Keratinocyte (primary cell): ENCODE results near the gene MID1. TPM values are rescaled to one million over a fixed set of nuclear protein-coding genes. Genes with fewer than 3 reads are reported as not detected.

Source experiments
- DNase-seq: peaks from one replicate; pipeline ENCODE4 v3.0.0-alpha.2; 2011; ENCODE audit warnings: low read depth, missing footprints, low spot score
- FAIRE-seq: peaks from 2 replicates; lab custom pipeline; 2011; peaks lifted over from hg19 to GRCh38; lab: Jason Lieb, UNC
- H2AFZ ChIP-seq: 2 replicates; pipeline ENCODE4 v1.6.0; 2012; ENCODE audit warnings: low read length, control low read depth, inconsistent platforms; ENCODE audit not compliant: control insufficient read depth
- H3K27ac ChIP-seq: 2 replicates; pipeline ENCODE4 v1.5.1; 2011; ENCODE audit warnings: low read length; ENCODE audit not compliant: control insufficient read depth, insufficient read depth
- H3K27me3 ChIP-seq: 3 replicates; pipeline ENCODE4 v1.6.0; 2011; ENCODE audit warnings: low read length; ENCODE audit not compliant: control insufficient read depth, insufficient read depth; ENCODE audit errors: extremely low read depth
- H3K36me3 ChIP-seq, 2 experiments: 2 replicates in 1 of 2; 3 replicates in 1 of 2; pipeline ENCODE4 v1.5.1; 2011; ENCODE audit warnings: low read length in 2 of 2, mild to moderate bottlenecking in 1 of 2; ENCODE audit not compliant: control insufficient read depth in 2 of 2, insufficient read depth in 2 of 2; ENCODE audit errors: extremely low read depth in 1 of 2
- H3K4me1 ChIP-seq: 3 replicates; pipeline ENCODE4 v1.5.1; 2011; ENCODE audit warnings: low read length; ENCODE audit not compliant: control insufficient read depth, insufficient read depth; ENCODE audit errors: extremely low read depth
- H3K4me2 ChIP-seq: 3 replicates; pipeline ENCODE4 v1.6.0; 2011; ENCODE audit warnings: low read depth, low read length; ENCODE audit not compliant: control insufficient read depth, insufficient read depth; ENCODE audit errors: extremely low read depth
- H3K4me3 ChIP-seq, 3 experiments: fragments of 200-600 bp in 1 of 3; sonication (generic) in 1 of 3; 2 replicates in 2 of 3; 3 replicates in 1 of 3; pipeline ENCODE4 v1.5.1; 2011 to 2016; ENCODE audit warnings: low read length in 3 of 3, mild to moderate bottlenecking in 3 of 3, control low read depth in 2 of 3, inconsistent platforms in 1 of 3, low read depth in 1 of 3, mixed read lengths in 1 of 3, mixed run types in 1 of 3, moderate library complexity in 1 of 3; ENCODE audit not compliant: control insufficient read depth in 2 of 3, insufficient read depth in 2 of 3; ENCODE audit errors: extremely low read depth in 1 of 3
- H3K79me2 ChIP-seq: 2 replicates; pipeline ENCODE4 v1.6.0; 2012; ENCODE audit warnings: low read length; ENCODE audit not compliant: control insufficient read depth, insufficient read depth
- H3K9ac ChIP-seq: 3 replicates; pipeline ENCODE4 v1.6.0; 2011; ENCODE audit warnings: low read length; ENCODE audit not compliant: control insufficient read depth, insufficient read depth; ENCODE audit errors: extremely low read depth
- H3K9me1 ChIP-seq: 3 replicates; pipeline ENCODE4 v1.6.0; 2011; ENCODE audit warnings: low read length; ENCODE audit not compliant: control insufficient read depth, insufficient read depth; ENCODE audit errors: extremely low read depth
- H3K9me3 ChIP-seq: 2 replicates; pipeline ENCODE4 v1.5.1; 2012; ENCODE audit warnings: low read depth, low read length; ENCODE audit not compliant: control insufficient read depth
- H4K20me1 ChIP-seq: 3 replicates; pipeline ENCODE4 v1.6.0; 2011; ENCODE audit warnings: low read length; ENCODE audit not compliant: control insufficient read depth, insufficient read depth; ENCODE audit errors: extremely low read depth
- EZH2 ChIP-seq: IDR thresholded peaks from one replicate; pipeline ENCODE4 v1.6.1; 2012; ENCODE audit warnings: inconsistent platforms, mild to moderate bottlenecking, low read length, moderate library complexity
- dilution Hi-C: fragments of 300-500 bp; cut with MboI; formaldehyde crosslinking; loops from one replicate; pipeline ENCODE4 v1.7.0; 2020; ENCODE audit warnings: low sequenced_read_pairs; ENCODE audit not compliant: extremely low pct_ligation_motif_present
- polyA plus RNA-seq, 5 experiments: library from polyadenylated mRNA; depleted of rRNA in 3 of 5; stranded (reverse) in 3 of 5; stranded (forward) in 1 of 5; unstranded in 1 of 5; fragments of >200 nt; gene quantifications; 1 replicate in 1 of 5; 2 replicates in 3 of 5; 3 replicates in 1 of 5; pipeline versions ENCODE4 v1.2.1 to v1.2.3, GENCODE V29; 2011 to 2012; ENCODE audit warnings: missing spikeins in 2 of 5, low read depth in 1 of 5, low replicate concordance in 1 of 5
- TF ChIP-seq, protein P1 (sequence below), 3 experiments: IDR thresholded peaks in 1 of 3; conservative IDR thresholded peaks in 1 of 3; optimal IDR thresholded peaks in 1 of 3; 2 replicates in 2 of 3; 3 replicates in 1 of 3; pipeline versions ENCODE3 to v1.5.1; 2011; ENCODE audit warnings: low read length in 3 of 3, mild to moderate bottlenecking in 3 of 3, moderate library complexity in 2 of 3, control low read depth in 1 of 3, inconsistent platforms in 1 of 3; ENCODE audit not compliant: insufficient read depth in 2 of 3; ENCODE audit errors: extremely low read depth in 1 of 3

Gene MID1
- polyA plus RNA-seq, 1 donor (not counting 4 experiments of a cell fraction or from before 2014, with no cell fraction given), result 9.2 TPM

DNA sequence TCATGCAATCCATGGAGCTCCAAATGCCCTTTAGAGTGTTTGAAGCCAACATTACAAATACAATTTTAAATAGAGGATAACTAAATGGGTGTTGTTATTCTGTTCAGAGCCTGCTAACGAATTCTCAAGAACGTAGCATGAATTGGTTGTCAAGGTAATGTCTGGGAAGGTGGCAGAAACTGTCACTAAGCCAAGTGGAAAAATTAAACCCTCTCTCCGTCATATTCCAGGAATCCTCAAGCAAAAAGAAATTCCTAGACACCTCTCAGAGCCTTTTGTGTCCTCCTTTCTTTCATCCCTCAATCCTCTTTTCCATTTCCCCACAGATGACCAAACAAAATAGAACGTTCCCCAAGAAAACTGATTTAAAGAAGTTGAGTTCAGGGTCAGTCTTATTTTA is 204.0 kb downstream of the MID1 start:
- FAIRE-seq, result no peak
- H3K9me3 ChIP-seq, result no peaks in the 10 kb centered on the region
- no peak overlapping the region for H3K4me3 ChIP-seq
- H3K4me1 ChIP-seq, result no peaks in the 10 kb centered on the region
- H4K20me1 ChIP-seq, result no peaks in the 10 kb centered on the region
- TF ChIP-seq, protein P1, sequence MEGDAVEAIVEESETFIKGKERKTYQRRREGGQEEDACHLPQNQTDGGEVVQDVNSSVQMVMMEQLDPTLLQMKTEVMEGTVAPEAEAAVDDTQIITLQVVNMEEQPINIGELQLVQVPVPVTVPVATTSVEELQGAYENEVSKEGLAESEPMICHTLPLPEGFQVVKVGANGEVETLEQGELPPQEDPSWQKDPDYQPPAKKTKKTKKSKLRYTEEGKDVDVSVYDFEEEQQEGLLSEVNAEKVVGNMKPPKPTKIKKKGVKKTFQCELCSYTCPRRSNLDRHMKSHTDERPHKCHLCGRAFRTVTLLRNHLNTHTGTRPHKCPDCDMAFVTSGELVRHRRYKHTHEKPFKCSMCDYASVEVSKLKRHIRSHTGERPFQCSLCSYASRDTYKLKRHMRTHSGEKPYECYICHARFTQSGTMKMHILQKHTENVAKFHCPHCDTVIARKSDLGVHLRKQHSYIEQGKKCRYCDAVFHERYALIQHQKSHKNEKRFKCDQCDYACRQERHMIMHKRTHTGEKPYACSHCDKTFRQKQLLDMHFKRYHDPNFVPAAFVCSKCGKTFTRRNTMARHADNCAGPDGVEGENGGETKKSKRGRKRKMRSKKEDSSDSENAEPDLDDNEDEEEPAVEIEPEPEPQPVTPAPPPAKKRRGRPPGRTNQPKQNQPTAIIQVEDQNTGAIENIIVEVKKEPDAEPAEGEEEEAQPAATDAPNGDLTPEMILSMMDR (optimal IDR thresholded peaks at IDR 0.05 in 1 of 3, IDR thresholded peaks at IDR 0.05 in 1 of 3, conservative IDR thresholded peaks at IDR 0.05 in 1 of 3; ENCODE audit: extremely low read depth in 1 of 3, insufficient read depth in 2 of 3, low read length in 3 of 3), result no peak
- TF ChIP-seq EZH2, result no peak
- no peaks in the 10 kb centered on the region for H3K9me1 ChIP-seq
- H3K9ac ChIP-seq, result no peak overlapping the region
- no peak overlapping the region for H2AFZ ChIP-seq
- no peaks in the 10 kb centered on the region for H3K79me2 ChIP-seq
- no peaks in the 10 kb centered on the region for H3K36me3 ChIP-seq
- no peak overlapping the region for H3K4me2 ChIP-seq
- no peaks in the 10 kb centered on the region for H3K27me3 ChIP-seq
- DNase-seq, result no peak
- no peak overlapping the region for H3K27ac ChIP-seq
- dilution Hi-C loops, result no loop called here

DNA sequence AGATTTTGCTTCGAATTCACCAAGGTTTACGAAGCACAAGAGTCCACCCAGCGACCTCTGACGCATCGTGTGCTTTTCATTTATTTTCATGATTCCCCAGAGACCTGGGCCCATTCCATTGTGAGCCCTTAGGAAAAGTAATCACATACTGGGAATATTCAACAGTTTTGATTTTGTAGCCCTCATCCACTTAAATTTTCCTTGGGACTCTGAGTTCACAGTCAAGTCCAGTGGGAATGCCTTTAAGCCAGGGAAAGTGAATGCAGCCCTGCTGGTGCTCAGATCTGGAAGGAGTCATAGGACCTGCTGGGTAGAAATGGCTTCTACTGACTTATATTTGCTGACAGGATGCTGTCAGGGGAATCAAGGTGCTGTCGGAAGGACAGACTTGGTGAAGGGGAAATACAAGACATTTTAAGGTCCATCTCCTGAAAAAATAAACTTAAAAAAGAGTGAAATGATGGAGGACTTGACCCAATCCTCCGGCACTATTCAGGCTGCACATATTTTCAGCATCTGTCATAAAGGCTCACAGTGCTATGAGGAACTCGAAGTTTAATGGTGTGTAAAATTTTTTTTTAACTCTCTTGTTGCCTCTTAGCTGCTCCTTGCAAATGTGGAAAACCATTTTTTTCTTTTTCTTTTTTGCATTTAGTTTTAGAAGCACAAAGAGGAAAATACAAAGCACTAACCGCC is 204.9 kb downstream of the MID1 start:
- H3K4me2 ChIP-seq, result no peak overlapping the region
- FAIRE-seq (no peak), DNase-seq (no peak)
- H3K36me3 ChIP-seq, result no peaks in the 10 kb centered on the region
- no peak for TF ChIP-seq EZH2
- TF ChIP-seq, protein P1 (optimal IDR thresholded peaks at IDR 0.05 in 1 of 3, IDR thresholded peaks at IDR 0.05 in 1 of 3, conservative IDR thresholded peaks at IDR 0.05 in 1 of 3; ENCODE audit: extremely low read depth in 1 of 3, insufficient read depth in 2 of 3, low read length in 3 of 3), result no peak
- no peak overlapping the region for H3K4me3 ChIP-seq
- no peaks in the 10 kb centered on the region for H3K9me3 ChIP-seq
- H3K27me3 ChIP-seq, result no peaks in the 10 kb centered on the region
- no peaks in the 10 kb centered on the region for H3K4me1 ChIP-seq
- no peaks in the 10 kb centered on the region for H3K79me2 ChIP-seq
- no peak overlapping the region for H3K27ac ChIP-seq
- no peak overlapping the region for H3K9ac ChIP-seq
- dilution Hi-C loops, result no loop called here
- no peak overlapping the region for H2AFZ ChIP-seq
- no peaks in the 10 kb centered on the region for H4K20me1 ChIP-seq
- H3K9me1 ChIP-seq, result no peaks in the 10 kb centered on the region
